GM13977 (cell line): ENCODE results near the gene MIX23.

Experiments
- DNase-seq: peaks from one replicate; pipeline ENCODE4 v3.0.0; 2012; ENCODE audit warnings: low spot score
- CTCF ChIP-seq: IDR thresholded peaks from 2 replicates; pipeline ENCODE4 v1.5.1; 2012; ENCODE audit warnings: mild to moderate bottlenecking, control low read depth; ENCODE audit not compliant: insufficient read depth; ENCODE audit errors: extremely low read depth, missing control alignments
- in situ Hi-C: fragments of 300-500 bp; cut with MboI; formaldehyde crosslinking; loops from one replicate; pipeline ENCODE4 v1.12.0; 2022; ENCODE audit warnings: low sequenced_read_pairs, low pct_unique_long_range_greater_than_20kb, mixed read lengths, inconsistent platforms; ENCODE audit not compliant: unreplicated experiment

MIX23 gene

GRCh38 chr3:122395582-122395981 lies 12.6 kb upstream of the MIX23 start:
- in situ Hi-C loops = no loop called here
- no peak for DNase-seq
- TF ChIP-seq CTCF = no peak

DNA sequence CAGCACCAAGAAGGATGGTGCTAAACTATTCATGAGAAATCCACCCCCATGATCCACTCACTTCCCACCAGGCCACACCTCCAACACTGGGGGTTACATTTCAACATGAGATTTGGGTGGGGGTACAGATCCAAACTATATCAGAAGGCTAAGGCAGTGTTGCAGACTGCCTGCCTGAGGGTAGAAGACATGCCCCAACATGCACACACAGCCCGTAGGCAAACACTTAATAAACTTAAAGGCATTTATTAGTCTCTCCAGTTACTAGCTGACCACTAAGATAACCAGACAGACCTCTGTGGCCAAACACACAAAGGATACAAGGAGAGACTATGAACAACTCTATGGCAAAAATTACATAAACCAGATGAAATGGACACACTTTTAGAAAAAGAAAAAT lies 11.1 kb upstream of the MIX23 start:
- in situ Hi-C loops = no loop called here
- no peak for DNase-seq

DNA sequence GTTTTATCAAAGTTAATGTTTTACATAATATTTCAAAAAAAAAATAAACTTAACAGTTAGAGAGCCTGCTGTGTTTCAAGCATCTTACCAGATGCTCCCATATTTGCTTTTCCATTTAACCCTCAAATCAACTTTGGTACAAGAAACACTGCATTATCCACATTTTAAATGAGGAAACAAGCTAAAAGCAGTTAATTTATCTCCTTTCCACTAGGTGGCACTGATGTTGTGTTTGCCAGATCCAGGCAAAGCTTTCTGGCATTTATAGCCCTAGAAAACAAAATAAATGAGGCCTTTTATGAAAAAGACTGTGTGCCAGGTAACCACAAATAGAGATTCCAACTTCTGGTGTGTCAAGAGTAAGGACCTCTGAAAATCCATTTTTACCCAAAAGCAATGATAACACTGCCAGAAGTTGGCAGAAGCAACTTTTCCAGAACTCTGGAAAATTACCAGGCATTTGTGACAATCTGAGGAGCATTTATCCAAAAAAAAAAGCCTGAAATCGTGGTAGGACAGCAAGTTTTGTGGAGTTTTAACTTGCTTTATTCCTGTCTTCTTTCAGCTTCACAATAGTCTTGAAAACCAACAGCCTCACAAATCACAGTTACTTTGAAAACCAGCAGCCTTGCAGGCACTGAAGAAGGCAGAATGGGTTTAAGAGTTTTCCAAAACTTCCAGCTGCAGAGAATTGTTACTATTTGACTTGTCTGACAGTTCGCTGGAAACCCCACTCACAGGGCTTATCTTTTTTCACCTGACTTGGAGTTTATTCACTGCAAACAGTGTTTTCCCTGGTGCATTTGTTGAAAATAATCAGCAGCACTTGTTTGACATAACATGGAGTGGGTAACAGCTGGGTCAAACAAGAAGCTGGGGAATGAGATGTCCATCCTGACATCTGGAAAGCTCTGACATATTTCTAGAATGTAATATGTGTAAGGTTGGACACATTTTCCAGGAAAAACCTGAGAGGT lies 10.1 kb upstream of the MIX23 start:
- in situ Hi-C loops = no loop called here
- TF ChIP-seq CTCF = peak; percentile 77
- peak; percentile 41 for DNase-seq

More for the DNA sequence above, 11.1 kb upstream of the MIX23 start:
- no peak for TF ChIP-seq CTCF

GRCh38 chr3:122391681-122392446 lies 8.8 kb upstream of the MIX23 start:
- TF ChIP-seq CTCF = no peak
- in situ Hi-C loops = no loop called here
- DNase-seq = no peak

DNA sequence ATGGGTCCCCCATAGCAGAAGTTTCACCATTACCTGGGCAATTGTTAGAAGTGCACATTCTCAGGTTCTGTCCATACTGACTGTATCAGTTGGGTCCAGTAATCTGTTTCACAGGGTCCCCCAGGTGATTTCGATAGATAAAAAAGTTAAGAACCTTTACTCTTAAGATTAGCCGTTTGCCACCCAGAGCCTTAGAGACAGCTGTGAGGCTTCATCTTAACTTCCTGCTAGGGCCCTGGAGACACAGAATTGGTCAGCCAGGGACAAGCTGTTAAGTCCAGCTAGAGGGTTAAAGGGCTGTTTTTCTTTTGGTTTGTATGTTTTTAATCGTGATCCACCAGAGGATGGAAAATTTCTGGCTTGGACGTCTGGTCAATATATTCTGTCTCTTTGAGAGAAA lies 7.6 kb upstream of the MIX23 start:
- in situ Hi-C loops = no loop called here
- TF ChIP-seq CTCF = no peak

DNA sequence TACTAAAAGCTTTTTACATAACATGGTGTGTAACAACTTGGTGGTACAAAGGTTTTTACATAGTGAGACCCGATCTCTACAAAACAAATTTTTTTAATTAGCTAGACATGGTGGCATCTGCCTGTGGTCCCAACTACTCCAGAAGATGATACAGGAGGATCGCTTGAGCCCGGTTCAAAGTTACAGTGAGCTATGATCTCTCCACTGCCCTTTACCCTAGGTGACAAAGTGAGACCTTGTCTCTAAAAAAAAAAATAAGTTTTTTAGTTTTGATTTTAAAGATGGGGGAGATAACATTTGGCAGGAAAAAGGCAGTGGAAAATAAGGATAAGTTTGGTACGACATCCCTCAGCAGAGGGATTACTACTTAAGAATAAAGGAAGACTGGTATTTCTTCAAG lies 6.9 kb upstream of the MIX23 start:
- no peak for DNase-seq
- no peak for TF ChIP-seq CTCF
- in situ Hi-C loops = no loop called here

More for the DNA sequence above, 7.6 kb upstream of the MIX23 start:
- DNase-seq = no peak
